ENCODE measurements around the gene TSPAN7.

TSPAN7 gene

GRCh38 chrX:38641197-38641596 lies 79.9 kb downstream of the TSPAN7 start:
- no peak for DNase-seq (ENCODE audit: low read depth in 2 of 3, low spot score in 2 of 3)

GRCh38 chrX:38643903-38644302 lies 82.6 kb downstream of the TSPAN7 start:
- no peak for DNase-seq (ENCODE audit: low read depth in 2 of 3, low spot score in 2 of 3)

GRCh38 chrX:38646129-38646528 lies 84.8 kb downstream of the TSPAN7 start:
- no peak for DNase-seq (ENCODE audit: low read depth in 2 of 3, low spot score in 2 of 3)

- DNase-seq (ENCODE audit: low read depth in 2 of 3, low spot score in 2 of 3), result no peak
Observed at GRCh38 chrX:38649221-38649620, 87.9 kb downstream of the TSPAN7 start.

- DNase-seq (ENCODE audit: low read depth in 2 of 3, low spot score in 2 of 3), result no peak
Observed at GRCh38 chrX:38649674-38650647, 88.6 kb downstream of the TSPAN7 start.

- no peak for DNase-seq (ENCODE audit: low read depth in 2 of 3, low spot score in 2 of 3)
Observed at GRCh38 chrX:38651625-38652601, 90.6 kb downstream of the TSPAN7 start.

DNA sequence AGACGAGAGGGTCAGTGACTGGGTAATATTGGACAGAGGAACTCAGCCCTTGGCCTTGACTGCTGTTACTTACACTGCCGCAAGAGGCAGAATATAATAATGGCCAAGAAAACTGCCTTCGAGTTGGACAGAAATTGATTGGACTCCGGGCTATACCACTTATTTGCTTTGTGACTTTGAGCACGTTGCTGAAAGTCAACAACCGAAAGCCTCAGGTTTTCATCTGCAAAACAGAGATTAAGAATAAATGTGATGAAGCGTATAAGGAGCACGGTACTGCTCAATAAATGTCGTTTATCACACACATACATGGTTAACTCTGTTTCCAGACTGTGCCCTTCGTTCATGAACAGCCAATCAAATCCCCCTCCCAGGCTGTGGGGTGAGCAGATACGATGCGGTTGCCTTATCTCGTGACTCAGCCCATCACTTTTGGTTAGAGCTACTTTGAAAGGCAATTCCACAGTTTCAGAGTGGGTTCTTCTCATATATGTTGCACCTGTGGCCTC lies 91.6 kb downstream of the TSPAN7 start:
- DNase-seq (ENCODE audit: low read depth in 2 of 3, low spot score in 2 of 3), result no peak

DNA sequence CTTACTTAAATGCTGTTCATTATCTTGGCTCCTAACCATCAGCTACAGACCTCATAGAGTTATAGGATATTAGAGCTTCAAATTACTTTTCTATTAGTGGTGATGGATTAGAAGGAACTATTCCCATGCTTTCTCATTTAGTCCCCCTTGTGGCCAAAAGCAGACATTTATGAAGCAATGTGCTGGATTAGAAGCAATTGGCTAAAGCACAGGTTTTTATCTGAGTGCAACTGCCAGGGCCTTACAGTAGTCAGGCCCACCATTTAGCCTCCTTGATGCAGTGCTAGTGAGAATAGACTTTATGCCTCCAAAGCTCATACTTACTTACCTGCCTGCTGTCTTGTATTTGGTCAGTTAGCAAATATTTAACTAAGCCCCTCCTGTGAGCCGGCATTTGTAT lies 93.0 kb downstream of the TSPAN7 start:
- DNase-seq (ENCODE audit: low read depth in 2 of 3, low spot score in 2 of 3), result no peak

GRCh38 chrX:38656350-38656915 lies 95.1 kb downstream of the TSPAN7 start:
- no peak for DNase-seq (ENCODE audit: low read depth in 2 of 3, low spot score in 2 of 3)

DNA sequence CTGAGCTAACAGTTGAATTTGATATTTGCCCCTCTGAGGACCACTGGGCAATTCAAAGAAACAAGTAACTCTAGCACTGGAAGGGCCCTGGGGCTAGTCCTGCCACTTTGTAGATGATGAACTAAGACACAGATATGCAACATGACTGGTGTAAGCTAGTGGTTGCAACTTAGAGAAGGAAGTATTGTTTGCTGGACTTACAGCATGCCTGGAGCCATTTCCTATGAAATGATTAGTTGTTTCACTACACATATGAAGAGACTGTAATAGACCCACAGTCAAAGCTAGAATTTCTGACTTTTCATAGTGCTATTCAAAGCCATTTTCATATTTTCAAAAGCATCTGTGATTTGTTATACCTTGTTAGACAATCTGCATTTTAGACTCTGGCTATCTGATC lies 96.2 kb downstream of the TSPAN7 start:
- no peak for DNase-seq (ENCODE audit: low read depth in 2 of 3, low spot score in 2 of 3)

DNA sequence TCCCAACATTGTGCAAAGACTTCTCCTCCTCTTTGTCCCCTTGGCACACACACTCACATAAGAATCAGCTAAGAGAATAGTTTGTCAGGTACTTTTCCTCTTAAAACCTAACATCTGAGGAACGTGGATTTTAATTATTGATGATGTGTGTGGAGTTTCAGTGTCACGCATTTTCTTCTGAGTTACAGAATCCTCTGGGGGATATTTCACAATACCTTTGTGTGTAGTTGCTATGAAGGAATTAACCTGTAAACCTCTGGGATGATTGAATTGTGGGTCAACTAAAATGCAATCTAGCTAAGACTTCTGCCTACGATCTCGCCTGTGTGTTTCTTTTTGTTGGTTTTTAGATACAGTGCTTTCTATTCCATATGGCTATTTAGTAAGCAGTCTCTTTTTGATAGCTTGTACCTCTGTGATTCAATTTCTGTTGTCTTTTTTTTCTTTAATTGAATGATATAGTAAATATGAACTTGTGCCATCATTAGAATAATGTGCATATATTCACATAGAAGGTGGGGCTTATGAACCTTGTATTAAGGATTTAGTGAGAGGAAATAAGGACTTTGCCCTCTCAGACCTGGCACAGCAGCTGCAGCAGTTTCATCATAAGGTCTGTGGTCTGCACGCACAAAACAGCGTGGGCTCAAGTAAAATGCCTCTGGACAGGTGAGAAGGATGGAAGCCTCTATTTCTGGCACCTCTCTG lies 99.2 kb downstream of the TSPAN7 start:
- no peak for DNase-seq (ENCODE audit: low read depth in 2 of 3, low spot score in 2 of 3)

- DNase-seq (ENCODE audit: low read depth in 2 of 3, low spot score in 2 of 3), result no peak
Observed at GRCh38 chrX:38661103-38661441, 99.7 kb downstream of the TSPAN7 start.

GRCh38 chrX:38661561-38661960 lies 100.2 kb downstream of the TSPAN7 start:
- no peak for DNase-seq (ENCODE audit: low read depth in 2 of 3, low spot score in 2 of 3)

DNA sequence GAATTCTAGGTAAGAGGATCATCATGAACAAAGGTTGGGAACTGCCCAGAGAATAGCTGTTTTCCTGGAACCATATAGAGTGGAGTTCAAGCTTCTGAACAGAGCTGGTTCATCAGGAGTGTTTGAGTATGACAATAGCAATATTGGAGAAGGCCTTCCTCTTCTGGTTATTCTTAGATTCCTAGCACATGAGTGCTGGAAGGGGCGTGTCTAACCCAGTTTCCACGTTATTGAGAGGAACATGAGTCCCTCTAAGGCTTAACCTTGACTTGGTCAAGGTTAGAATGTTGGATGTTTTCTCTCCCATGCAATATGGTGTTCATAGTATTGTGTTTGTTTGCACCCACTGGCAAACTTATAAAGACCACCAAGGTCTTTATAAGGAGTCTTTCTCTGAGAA lies 101.3 kb downstream of the TSPAN7 start:
- DNase-seq (ENCODE audit: low read depth in 2 of 3, low spot score in 2 of 3), result no peak

DNA sequence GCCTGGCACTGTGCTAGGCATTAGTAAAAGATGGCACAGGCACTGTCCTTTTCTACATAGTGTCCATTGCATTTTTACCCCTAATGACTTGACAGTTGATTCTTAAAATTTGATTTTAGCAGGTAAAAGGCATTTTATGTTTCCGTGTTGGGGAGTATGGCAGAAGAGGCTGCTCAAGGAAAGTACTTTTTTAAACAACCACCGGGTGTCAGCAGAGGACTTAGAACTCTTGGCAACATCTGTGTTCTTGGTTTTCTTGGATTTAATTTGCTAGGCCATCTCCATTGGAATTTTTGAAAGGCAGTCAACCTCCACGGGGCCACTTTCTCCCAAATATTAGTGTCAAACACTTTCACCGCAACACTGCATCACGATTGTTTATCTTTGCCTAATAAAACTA lies 102.9 kb downstream of the TSPAN7 start:
- DNase-seq (ENCODE audit: low read depth in 2 of 3, low spot score in 2 of 3), result no peak

DNA sequence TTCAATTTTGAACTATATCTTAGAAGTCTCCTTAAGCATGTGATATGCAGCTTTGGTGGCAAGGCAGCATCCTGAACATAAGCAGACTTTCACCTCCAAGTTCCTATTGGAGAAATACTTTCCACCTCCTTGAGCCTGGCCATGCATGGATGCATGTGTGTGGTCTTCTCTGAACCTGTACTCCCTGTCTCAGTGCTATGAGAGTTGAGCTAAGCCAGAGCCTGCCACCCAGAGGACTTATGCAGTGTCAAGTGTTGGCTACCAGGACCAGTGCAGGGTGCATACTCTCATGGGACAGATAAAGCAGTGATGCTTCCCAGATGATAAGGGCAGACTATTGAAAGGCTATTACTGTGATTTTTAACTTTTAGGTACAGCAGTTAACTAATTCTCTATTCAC lies 105.6 kb downstream of the TSPAN7 start:
- DNase-seq (ENCODE audit: low read depth in 2 of 3, low spot score in 2 of 3), result no peak

- no peak for DNase-seq (ENCODE audit: low read depth in 2 of 3, low spot score in 2 of 3)
Observed at GRCh38 chrX:38668771-38669170, 107.4 kb downstream of the TSPAN7 start.

- no peak for DNase-seq (ENCODE audit: low read depth in 2 of 3, low spot score in 2 of 3)
Observed at GRCh38 chrX:38669428-38669827, 108.1 kb downstream of the TSPAN7 start.

GRCh38 chrX:38672646-38673045 lies 111.3 kb downstream of the TSPAN7 start:
- no peak for DNase-seq (ENCODE audit: low read depth in 2 of 3, low spot score in 2 of 3)

DNA sequence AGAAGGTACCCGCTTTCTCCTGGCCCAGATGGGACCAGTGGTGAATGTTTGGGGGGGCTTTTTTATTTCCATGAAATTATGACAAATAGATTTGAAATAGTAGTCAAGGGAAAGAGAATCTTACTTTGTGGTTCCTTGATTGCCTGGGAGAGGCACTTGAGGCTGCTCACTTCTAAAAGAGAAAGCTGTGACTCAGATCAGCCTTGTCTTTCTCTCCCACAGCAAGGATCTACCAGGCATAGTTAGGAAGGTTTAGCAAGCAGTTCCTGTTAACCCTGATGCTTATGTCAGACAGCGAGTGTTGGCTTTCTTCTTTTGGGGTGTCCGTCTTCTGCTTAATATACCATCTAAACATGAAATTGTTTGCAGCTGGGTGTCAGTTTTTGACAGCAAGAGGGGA lies 114.5 kb downstream of the TSPAN7 start:
- DNase-seq (ENCODE audit: low read depth in 2 of 3, low spot score in 2 of 3), result no peak

GRCh38 chrX:38678183-38678582 lies 116.8 kb downstream of the TSPAN7 start:
- no peak for DNase-seq (ENCODE audit: low read depth in 2 of 3, low spot score in 2 of 3)

All from activated CD8-positive, alpha-beta memory T cell treated with anti-CD3 and anti-CD28 coated beads for 48 hours (primary cell).